Measurements from ENCODE around the gene IQSEC3. TPM values are rescaled to one million over a fixed set of nuclear protein-coding genes. Genes with fewer than 3 reads are reported as not detected.
"Not testable (repeated sequence)": the region's sequence is repeated elsewhere in the genome, so short reads cannot be mapped to it uniquely, and the experiment has no call there.

Gene IQSEC3
- total RNA-seq, 1 donor from 2014 or later, result 2.5 TPM

- not testable (repeated sequence) for H3K4me3 Mint-ChIP-seq (ENCODE audit: low read depth); H3K9me3 Mint-ChIP-seq (ENCODE audit: low read depth); H3K36me3 Mint-ChIP-seq (ENCODE audit: insufficient read depth); H3K27ac Mint-ChIP-seq; DNase-seq (ENCODE audit: low spot score, unreplicated experiment); H3K4me1 Mint-ChIP-seq (ENCODE audit: low read depth)
- peaks cover 61% of the 10 kb centered on the region for H3K27me3 Mint-ChIP-seq
These were observed 13.4 kb upstream of the IQSEC3 start for GRCh38 chr12:52902-53734.

- H3K27me3 Mint-ChIP-seq, result peaks cover 65% of the 10 kb centered on the region
- no peaks in the 10 kb centered on the region for H3K36me3 Mint-ChIP-seq (ENCODE audit: insufficient read depth)
- H3K4me1 Mint-ChIP-seq (ENCODE audit: low read depth), result no peaks in the 10 kb centered on the region
- peaks cover 3% of the 10 kb centered on the region for H3K9me3 Mint-ChIP-seq (ENCODE audit: low read depth)
- no peak for DNase-seq (ENCODE audit: low spot score, unreplicated experiment)
- H3K4me3 Mint-ChIP-seq (ENCODE audit: low read depth), result no peak overlapping the region
- no peak overlapping the region for H3K27ac Mint-ChIP-seq
- TF ChIP-seq CTCF (IDR thresholded peaks at IDR 0.05; ENCODE audit: unreplicated experiment), result no peak
These were observed 12.5 kb upstream of the IQSEC3 start for GRCh38 chr12:53735-54730.

- Mint-ChIP-seq H3K4me1 (ENCODE audit: low read depth) (no peaks in the 10 kb centered on the region), H3K4me3 (ENCODE audit: low read depth) (no peak overlapping the region), H3K27me3 (peaks cover 68% of the 10 kb centered on the region), H3K9me3 (ENCODE audit: low read depth) (peaks cover 10% of the 10 kb centered on the region), H3K27ac (no peak overlapping the region), H3K36me3 (ENCODE audit: insufficient read depth) (no peaks in the 10 kb centered on the region)
- no peak for DNase-seq (ENCODE audit: low spot score, unreplicated experiment)
- no peak for TF ChIP-seq CTCF (IDR thresholded peaks at IDR 0.05; ENCODE audit: unreplicated experiment)
These were observed 11.6 kb upstream of the IQSEC3 start for GRCh38 chr12:54750-55535.

- no peak for DNase-seq (ENCODE audit: low spot score, unreplicated experiment)
- Mint-ChIP-seq H3K27me3 (peaks cover 76% of the 10 kb centered on the region), H3K4me1 (ENCODE audit: low read depth) (no peaks in the 10 kb centered on the region), H3K9me3 (ENCODE audit: low read depth) (peaks cover 19% of the 10 kb centered on the region), H3K36me3 (ENCODE audit: insufficient read depth) (no peaks in the 10 kb centered on the region), H3K27ac (no peak overlapping the region), H3K4me3 (ENCODE audit: low read depth) (no peak overlapping the region)
- TF ChIP-seq CTCF (IDR thresholded peaks at IDR 0.05; ENCODE audit: unreplicated experiment), result no peak
These were observed 9.8 kb upstream of the IQSEC3 start for GRCh38 chr12:56683-57346.

GRCh38 chr12:57539-57938 is 9.0 kb upstream of the IQSEC3 start:
- no peak for DNase-seq (ENCODE audit: low spot score, unreplicated experiment)
- no peak overlapping the region for H3K27ac Mint-ChIP-seq
- no peak overlapping the region for H3K4me3 Mint-ChIP-seq (ENCODE audit: low read depth)
- no peak for TF ChIP-seq CTCF (IDR thresholded peaks at IDR 0.05; ENCODE audit: unreplicated experiment)
- no peaks in the 10 kb centered on the region for H3K36me3 Mint-ChIP-seq (ENCODE audit: insufficient read depth)
- H3K4me1 Mint-ChIP-seq (ENCODE audit: low read depth), result no peaks in the 10 kb centered on the region
- peaks cover 22% of the 10 kb centered on the region for H3K9me3 Mint-ChIP-seq (ENCODE audit: low read depth)
- peaks cover 73% of the 10 kb centered on the region for H3K27me3 Mint-ChIP-seq
